CD4-positive, alpha-beta T cell treated with Interleukin-17A for 4 hours (primary cell): ENCODE data around the gene MTG2.

ENCODE experiments used
- DNase-seq: peaks from one replicate; pipeline ENCODE4 v3.0.0-alpha.2; 2020; ENCODE audit warnings: mixed read lengths

MTG2 gene

DNA sequence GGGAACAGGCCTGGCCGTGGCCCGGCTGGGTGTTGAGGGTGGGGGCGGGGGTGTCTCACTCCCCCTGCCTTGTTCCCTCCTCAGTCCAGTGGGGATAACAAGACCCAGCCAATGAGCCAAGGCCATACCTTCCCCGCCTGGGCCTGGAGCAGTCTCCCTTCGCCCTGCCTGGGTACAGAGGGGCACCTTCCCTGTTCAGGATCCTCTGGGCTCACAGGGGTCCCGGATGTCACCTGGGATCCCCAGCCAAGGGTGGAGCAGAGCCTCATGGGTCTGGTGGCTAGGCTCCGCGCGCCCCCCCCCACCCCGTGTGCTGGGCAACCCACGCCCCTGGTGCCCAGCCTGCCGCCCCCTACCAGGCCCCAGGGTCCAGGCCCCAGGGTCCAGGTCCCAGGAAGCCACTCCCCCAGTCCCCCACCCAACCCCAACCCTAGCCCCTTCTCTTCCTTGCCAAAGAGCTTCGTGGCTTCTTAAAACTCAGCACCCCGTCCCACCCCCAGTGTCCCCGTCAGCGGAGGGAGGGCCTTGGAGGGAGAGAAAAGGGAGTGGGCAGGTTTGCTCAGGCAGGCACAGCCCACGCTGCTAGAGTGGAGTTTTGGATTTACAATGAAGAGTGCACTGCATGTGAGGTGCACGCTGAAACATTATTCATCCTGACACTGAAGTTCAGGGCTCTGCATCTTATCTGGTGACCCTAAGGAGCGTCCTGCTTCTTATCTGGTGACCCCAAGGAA, 25.4 kb downstream of the MTG2 start:
- no peak for DNase-seq

- no peak for DNase-seq
Measured at GRCh38 chr20:62208795-62209755, 26.2 kb downstream of the MTG2 start.

GRCh38 chr20:62209850-62210495, 27.1 kb downstream of the MTG2 start:
- no peak for DNase-seq

- DNase-seq: no peak
Measured at GRCh38 chr20:62210496-62210855, 27.6 kb downstream of the MTG2 start.

GRCh38 chr20:62211216-62211615, 28.4 kb downstream of the MTG2 start:
- DNase-seq: no peak

GRCh38 chr20:62211769-62212288, 29.0 kb downstream of the MTG2 start:
- no peak for DNase-seq

DNA sequence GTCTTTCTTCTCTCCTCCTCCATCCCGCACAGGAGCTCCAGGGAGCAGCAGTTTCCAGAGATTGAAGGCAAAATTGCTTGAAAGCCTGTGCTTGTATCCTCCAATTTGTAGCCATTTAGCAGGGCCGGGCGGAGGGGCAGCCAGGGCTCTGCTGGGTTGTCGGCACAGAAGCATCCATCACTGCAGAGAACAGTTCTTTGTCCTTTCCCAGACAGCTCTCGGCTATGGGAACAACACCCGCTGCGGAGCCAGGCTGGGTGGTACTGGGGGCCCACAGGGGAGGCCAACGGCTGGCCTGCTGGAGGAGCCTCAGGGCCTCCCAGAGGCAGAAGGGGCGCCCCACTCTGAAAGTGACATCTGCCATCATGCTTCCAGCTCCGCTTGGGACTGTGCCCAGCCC, 29.5 kb downstream of the MTG2 start:
- DNase-seq: no peak

DNA sequence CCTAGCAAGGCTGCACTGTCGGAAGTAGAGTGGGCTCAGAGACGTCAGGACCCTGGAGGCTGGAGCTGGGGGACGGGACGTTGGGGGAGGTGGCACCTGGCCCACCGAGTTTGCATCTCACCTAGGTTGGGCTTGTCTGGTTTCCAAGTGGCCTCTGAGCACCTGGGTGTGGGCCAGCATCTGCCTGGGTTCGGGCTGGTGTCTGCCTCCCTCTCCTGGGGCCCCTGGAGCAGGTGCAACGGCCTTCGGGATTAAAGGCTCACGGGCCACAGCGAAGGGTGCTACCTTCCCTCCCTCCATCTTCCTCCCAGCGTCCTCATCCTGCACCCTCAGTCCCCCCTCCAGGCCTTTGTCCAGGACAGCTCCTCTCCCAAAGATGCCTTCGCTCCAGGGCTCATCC, 31.2 kb downstream of the MTG2 start:
- no peak for DNase-seq

- DNase-seq: no peak
Measured at GRCh38 chr20:62215020-62215990, 32.5 kb downstream of the MTG2 start.

- no peak for DNase-seq
Measured at GRCh38 chr20:62215991-62216635, 33.3 kb downstream of the MTG2 start.

DNA sequence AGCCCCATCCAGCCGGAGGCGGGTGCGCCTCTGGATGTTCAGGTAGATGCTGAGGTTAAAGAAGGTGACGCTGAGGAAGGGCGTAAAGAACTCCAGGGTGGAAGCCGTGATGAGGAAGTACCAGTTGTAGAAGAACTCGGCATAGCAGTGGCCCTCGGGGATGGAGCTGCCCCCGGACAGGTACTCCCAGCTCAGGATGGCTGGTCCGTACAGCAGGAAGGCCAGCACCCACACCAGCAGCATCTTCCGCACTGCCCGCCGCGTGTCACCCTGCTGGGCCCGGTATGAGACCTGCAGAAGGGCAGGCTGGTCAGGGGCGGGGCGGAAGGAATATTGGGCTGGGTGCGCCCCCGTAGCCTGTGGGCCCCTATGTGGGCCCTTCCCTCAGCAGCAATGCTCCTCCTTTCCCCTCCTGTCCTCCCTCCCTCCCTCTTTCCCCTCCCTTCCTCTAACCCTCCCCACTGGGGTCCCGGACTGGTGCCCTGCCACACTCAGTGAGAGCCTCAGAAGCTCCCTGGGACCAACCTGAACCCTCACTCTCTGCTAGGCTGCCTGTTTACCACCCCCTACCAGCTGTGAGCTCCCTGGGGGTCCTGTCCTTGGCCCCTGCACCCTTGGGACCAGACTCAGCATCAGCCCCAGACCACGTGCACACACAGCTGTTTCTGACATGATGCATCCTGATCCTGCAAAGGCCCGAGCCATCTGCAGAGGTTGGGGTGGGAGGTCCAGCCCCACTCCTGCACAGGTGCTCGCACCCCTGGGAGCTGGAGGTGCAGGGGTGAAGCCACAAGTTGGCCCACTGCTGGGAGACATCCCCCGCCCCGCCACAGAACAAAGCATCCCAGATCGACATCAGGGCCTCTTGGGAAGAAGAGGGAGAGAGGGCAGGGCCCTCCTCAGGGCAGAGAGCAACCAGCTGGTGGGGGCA, 34.1 kb downstream of the MTG2 start:
- no peak for DNase-seq

DNA sequence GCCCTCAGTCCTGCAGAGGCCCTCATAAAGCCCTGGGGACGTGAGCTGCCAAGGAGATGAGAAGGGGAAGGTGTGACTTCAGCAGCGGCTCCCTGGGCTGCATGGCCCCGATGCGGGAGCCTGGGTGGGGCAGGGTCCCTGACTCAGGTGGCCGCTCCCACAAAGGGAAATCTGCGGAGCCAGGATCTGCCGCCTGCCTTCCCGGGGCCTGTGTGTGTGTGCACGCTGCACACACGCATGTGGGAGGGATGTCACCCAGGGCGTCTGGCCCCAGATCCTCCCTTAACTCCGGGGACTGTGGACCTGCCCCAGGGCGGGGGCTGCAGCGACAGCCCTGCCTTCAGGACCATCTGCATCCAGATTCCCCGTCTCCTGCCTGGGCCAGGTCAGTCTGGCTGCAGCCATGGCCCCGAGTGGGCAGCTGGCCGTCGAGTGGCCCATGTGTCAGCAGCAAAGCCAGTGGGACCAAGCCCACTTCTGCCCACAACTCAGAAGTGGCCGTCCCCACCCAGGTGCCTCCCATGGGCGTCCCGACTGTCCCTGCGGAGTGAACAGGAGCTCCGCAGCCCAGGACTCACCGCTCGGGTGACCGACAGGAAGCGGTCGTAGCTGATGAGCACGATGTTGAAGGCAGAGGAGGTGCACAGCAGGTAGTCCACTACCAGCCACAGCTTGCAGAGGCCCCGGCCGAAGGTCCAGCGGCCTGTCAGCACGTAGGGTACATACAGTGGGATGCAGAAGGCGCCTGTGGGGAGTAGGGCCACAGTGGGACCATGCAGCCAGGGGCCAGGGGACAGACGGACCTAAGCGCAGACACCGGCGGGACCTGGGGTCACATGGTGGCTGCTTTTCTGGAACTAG, 35.3 kb downstream of the MTG2 start:
- DNase-seq: no peak

DNA sequence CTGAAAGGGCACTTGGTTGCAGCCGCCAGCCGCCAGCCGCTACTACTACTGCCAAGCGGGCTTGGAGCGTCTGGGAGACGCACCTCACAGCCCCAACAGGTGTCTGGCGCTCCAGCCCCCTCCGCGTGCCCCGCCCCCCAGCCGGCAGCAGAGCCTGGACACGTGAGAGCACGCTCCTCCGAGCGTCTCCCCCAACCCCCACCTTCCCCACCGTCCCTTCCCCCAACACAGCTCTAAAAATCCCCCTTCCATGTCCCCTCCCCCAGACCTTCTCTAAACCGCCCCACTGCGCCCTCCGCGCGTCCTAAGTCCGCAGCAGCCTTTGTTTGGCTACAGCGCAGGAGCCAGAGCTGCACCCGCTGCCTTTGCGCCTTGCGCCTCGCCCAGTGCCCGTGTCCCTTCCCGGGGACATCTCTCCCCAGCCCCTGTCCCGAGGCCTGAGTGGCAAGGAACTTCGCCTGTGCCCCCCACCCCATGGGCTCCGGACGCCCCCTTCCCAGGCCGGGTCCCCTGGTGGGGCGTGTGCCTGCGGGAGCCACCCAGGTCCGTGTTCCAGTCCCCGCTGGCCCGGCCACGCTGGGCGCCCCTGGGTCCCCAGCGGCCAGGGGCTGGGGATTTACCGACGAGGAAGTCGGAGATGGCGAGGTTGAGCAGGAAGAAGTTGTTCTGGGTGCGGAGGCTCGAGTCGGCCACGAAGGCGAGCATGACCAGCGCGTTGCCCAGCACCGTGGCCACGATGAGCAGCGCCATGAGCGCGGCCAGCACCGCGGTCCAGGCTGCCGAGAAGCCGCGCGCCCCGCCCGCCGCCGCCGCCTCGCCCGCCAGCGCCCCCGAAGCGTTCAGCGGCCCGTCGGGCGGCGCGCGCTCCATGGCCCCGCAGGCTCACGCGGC, 36.5 kb downstream of the MTG2 start:
- DNase-seq: no peak

- DNase-seq: peak; percentile 67
Measured at GRCh38 chr20:62219992-62220665, 37.3 kb downstream of the MTG2 start, which contains the start of gene HRH3. HRH3 (minus strand) TSS chr20:62220278; CDS start chr20:62219970, 308 bp downstream.

DNA sequence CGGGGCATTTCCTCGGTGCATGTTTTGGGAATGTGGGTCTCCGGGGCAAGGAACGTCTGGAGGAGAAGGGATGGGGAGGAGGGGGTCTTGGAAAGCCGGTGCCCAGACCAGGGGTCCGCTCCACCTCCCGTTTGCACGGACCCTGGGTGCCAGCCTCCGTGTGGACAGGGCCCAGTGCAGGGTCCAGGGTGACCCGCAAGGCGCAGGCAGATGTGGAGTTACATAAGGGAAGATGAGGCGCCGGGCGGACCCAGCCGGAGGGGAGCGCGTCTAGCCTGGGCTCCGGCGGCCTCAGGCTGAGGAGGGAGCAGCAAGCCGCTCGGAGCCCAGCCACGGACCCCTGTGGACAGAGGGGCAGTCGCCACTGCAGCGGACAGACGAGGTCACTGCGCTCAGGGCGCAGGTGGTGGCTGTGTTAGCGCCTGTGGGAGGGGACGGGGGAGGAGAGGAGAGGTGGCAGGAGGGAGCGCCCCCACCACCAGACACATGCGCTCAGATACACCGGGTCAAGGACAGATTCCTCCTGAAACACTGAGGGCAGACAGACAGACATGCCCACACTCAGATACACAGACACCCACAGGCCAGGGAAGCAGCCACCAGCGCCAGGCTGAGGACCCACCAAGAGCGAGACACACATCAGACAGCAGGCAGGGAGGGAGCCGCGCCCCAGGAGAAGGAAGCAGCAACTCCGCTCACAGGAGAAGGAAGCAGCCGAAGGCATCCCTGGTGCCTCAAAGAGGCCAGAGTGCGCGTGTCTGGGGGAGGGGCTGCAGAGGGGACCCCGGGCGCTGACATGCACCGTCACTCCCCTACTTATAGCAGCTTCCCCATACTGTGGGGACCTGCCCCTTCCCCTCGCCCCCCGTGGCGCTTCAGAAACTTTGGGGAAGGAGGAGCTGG, 38.1 kb downstream of the MTG2 start:
- no peak for DNase-seq

GRCh38 chr20:62222266-62222850, 39.5 kb downstream of the MTG2 start:
- DNase-seq: no peak
